ENCODE data around the gene TIAM2. TPM values are rescaled to one million over a fixed set of nuclear protein-coding genes. Genes with fewer than 3 reads are reported as not detected.

TIAM2 gene
- total RNA-seq, 1 experiment from 2014 or later, result 3.9 TPM

DNA sequence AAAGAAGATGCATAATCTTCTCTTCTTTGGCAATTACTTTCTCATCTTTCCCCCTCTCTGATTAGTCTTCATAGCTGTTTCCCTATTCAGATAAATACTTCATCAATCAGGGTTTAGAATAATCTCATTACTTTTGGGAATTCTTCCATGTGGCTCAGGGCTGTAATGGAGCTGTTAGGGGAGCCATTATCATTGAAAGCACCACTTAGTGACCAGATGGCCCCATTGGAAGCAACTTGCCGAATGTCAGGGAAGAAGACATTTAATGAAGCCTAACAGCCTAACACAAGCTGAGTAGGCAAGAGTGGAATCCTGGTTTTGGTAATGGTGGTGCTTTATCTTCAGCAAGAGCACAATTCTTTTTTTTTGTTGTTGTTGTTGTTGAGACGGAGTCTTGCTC, 45.0 kb downstream of the TIAM2 start:
- no peak for DNase-seq (ENCODE audit: low read depth, low spot score)
- in situ Hi-C loops (cut with HindIII; ENCODE audit: low pct_unique_long_range_greater_than_20kb, low sequenced_read_pairs), result no loop called here

DNA sequence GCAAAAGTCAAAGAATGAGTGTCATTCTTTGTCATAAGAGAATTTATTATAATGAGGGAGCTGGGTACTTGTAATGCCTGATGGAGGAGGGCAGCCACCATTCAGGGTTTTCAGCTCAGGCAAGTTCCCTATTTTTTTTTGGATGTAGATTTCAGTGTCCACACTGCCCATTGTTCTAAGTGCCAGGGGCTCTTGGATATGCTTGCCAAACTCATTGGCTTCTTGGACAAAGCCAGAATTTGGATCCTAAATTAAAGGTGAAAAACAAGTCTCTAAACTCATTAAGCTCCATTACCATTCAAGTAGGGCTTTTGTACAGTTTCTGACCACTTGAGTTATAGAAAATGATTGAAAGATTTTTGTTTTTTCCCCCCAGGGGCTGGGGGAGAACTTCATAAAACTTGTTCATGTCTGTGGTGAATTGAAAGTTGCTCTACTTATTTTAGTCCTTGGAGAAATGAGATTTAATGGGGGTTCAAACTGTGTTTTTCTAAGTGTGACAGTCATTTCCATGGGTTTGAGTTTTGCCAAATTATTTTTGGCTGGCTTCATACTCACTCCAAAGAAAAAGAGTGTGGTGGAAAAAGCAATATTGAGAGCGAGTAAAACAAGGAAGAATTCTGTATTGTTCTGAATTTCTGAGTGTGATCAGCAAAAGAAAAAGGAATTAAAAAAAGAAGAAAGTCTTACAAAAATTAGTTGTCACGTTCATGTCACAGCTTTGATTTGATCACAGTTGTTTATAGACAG, 46.0 kb downstream of the TIAM2 start:
- in situ Hi-C loops (cut with HindIII; ENCODE audit: low pct_unique_long_range_greater_than_20kb, low sequenced_read_pairs), result no loop called here
- DNase-seq (ENCODE audit: low read depth, low spot score), result no peak

DNA sequence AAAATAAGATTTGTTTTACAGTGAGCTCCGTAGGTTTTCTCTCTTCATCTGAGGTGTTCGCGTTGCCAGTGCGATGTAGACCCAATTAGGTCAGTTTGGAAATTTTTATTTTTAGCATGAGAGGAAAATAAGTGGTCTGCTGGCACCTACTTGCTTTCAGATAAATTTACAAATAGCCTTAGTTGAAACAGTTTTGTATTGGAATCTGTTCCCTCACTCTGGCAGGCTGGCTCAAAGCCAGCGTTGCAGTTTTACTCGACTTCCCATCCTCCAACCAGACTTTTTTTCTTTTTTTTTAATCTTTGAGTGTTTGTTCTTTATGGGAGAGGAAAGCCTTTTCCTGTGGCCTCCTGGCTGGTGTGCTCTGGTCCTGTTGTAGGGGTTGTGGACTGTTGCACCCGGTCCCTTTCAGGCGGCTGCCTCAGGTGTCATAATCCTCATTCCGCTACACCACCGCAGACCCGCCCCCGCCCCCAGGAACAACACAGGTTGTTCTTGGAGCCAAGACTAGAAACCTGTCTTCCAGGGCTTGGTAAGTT, 46.7 kb downstream of the TIAM2 start:
- no peak for DNase-seq (ENCODE audit: low read depth, low spot score)
- in situ Hi-C loops (cut with HindIII; ENCODE audit: low pct_unique_long_range_greater_than_20kb, low sequenced_read_pairs), result no loop called here

- in situ Hi-C loops (cut with HindIII; ENCODE audit: low pct_unique_long_range_greater_than_20kb, low sequenced_read_pairs), result no loop called here
- no peak for DNase-seq (ENCODE audit: low read depth, low spot score)
Observed at GRCh38 chr6:155042983-155043382, 47.9 kb downstream of the TIAM2 start.

GRCh38 chr6:155045561-155046404, 50.7 kb downstream of the TIAM2 start:
- no peak for DNase-seq (ENCODE audit: low read depth, low spot score)
- in situ Hi-C loops (cut with HindIII; ENCODE audit: low pct_unique_long_range_greater_than_20kb, low sequenced_read_pairs), result no loop called here

GRCh38 chr6:155047523-155047922, 52.4 kb downstream of the TIAM2 start:
- in situ Hi-C loops (cut with HindIII; ENCODE audit: low pct_unique_long_range_greater_than_20kb, low sequenced_read_pairs), result no loop called here

GRCh38 chr6:155050311-155050710, 55.2 kb downstream of the TIAM2 start:
- DNase-seq (ENCODE audit: low read depth, low spot score), result no peak
- in situ Hi-C loops (cut with HindIII; ENCODE audit: low pct_unique_long_range_greater_than_20kb, low sequenced_read_pairs), result no loop called here

More at GRCh38 chr6:155047523-155047922, 52.4 kb downstream of the TIAM2 start:
- no peak for DNase-seq (ENCODE audit: low read depth, low spot score)

- no peak for DNase-seq (ENCODE audit: low read depth, low spot score)
- in situ Hi-C loops (cut with HindIII; ENCODE audit: low pct_unique_long_range_greater_than_20kb, low sequenced_read_pairs), result no loop called here
Observed at GRCh38 chr6:155054491-155055250, 59.6 kb downstream of the TIAM2 start.

- DNase-seq (ENCODE audit: low read depth, low spot score), result no peak
- in situ Hi-C loops (cut with HindIII; ENCODE audit: low pct_unique_long_range_greater_than_20kb, low sequenced_read_pairs), result no loop called here
Observed at GRCh38 chr6:155055729-155056128, 60.6 kb downstream of the TIAM2 start.

- in situ Hi-C loops (cut with HindIII; ENCODE audit: low pct_unique_long_range_greater_than_20kb, low sequenced_read_pairs), result no loop called here
- no peak for DNase-seq (ENCODE audit: low read depth, low spot score)
Observed at GRCh38 chr6:155056756-155057155, 61.6 kb downstream of the TIAM2 start.

DNA sequence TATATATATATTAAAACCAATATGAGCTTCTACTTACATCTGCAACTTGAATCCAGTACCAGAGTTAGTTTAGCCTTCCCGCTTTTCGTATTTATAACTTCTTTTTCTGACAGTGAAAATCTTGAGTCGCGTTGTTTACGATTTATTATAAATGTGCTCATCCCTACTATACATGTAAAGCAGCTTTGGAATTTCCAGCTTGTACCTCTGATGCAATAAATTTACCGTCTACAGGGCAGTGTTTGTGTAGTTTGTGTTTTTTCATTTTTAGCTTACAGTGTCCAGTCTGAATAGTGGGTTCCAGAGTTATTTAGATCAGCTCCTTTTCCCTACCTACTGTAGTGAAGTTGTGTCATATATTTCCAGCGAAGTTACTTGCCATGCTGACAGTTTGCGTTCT, 66.3 kb downstream of the TIAM2 start:
- no peak for DNase-seq (ENCODE audit: low read depth, low spot score)
- in situ Hi-C loops (cut with HindIII; ENCODE audit: low pct_unique_long_range_greater_than_20kb, low sequenced_read_pairs), result no loop called here

DNA sequence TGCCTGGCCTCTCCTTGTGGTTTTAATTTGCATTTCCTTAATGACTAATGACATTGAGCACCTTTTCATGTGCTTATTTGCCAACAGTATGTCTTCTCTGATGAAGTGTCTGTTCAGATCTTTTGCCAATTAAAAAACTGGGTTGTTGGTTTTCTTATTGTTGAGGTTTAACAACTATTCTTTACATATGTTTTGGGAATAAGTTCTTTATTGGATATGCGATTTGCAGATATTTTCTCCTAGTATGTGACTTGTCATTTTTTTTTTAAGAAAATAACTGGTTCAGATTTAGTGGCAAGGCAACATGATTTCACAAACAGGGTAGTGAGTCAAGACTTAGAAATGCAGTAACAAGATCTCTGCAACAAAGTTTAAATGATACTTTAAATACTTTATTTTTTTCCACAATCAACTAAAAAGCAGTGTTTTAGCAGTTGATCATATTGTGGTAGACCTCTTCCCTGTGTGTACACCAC, 67.8 kb downstream of the TIAM2 start:
- DNase-seq (ENCODE audit: low read depth, low spot score), result no peak
- in situ Hi-C loops (cut with HindIII; ENCODE audit: low pct_unique_long_range_greater_than_20kb, low sequenced_read_pairs), result no loop called here

DNA sequence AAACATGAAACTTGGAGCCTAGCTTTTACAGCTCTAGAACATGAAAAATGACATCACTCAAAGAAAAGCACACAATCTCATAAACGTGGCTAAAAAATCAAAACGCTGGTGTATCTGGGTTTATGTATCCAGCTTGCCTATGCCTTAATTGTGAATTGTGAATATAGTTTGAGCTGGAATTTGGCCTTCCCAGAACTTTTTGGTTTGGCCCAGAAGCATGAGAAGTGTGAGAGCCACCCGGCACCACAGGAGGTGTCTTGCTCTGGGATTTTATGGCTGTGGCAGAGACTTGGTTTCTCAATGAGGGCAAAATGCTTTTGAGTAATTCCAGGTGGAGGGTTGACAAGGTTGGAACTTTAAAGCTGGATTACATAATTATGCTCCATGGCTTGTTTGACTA, 69.2 kb downstream of the TIAM2 start:
- in situ Hi-C loops (cut with HindIII; ENCODE audit: low pct_unique_long_range_greater_than_20kb, low sequenced_read_pairs), result no loop called here

DNA sequence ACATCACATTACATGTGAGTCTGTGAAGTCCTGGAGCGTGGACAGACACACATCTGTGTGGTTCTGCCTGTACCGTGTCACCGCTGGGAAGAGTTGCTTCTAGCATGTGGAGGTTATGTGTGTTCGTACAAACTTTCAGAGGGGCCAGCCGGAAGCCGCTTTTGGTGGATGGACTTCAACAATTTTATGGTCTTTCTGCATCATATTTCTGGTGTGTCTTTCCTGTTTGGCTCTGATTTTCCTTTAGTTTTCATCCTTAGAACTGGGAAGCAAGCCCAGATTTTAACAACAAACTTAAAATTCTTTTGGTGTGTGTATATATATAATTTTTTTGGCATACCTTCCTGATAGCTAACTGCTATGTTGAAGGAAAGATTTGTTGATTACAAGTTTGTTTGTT, 71.2 kb downstream of the TIAM2 start:
- in situ Hi-C loops (cut with HindIII; ENCODE audit: low pct_unique_long_range_greater_than_20kb, low sequenced_read_pairs), result no loop called here
- no peak for DNase-seq (ENCODE audit: low read depth, low spot score)

More for the DNA sequence above, 69.2 kb downstream of the TIAM2 start:
- no peak for DNase-seq (ENCODE audit: low read depth, low spot score)

- in situ Hi-C loops (cut with HindIII; ENCODE audit: low pct_unique_long_range_greater_than_20kb, low sequenced_read_pairs), result no loop called here
- DNase-seq (ENCODE audit: low read depth, low spot score), result no peak
Observed at GRCh38 chr6:155066921-155067680, 72.0 kb downstream of the TIAM2 start.

- in situ Hi-C loops (cut with HindIII; ENCODE audit: low pct_unique_long_range_greater_than_20kb, low sequenced_read_pairs), result no loop called here
- no peak for DNase-seq (ENCODE audit: low read depth, low spot score)
Observed at GRCh38 chr6:155067956-155068615, 73.0 kb downstream of the TIAM2 start.

DNA sequence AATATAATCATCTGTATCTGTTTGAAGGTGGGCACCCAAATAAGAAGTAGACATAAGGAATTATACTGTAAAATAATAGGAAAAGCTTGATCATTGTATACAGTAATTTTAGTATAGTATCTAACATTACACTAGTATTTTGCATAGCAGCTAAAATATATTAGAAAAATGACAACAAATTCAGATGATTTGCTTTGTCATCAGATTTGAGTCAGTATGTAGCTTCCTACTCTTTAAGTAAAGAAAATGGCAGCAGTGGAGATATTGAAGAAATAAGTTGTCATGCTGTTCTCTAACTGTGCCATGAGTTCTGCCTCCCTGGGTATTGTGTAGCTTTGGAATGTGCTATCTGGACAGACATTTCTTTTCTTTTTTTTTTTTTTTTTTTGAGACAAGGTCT, 74.4 kb downstream of the TIAM2 start:
- in situ Hi-C loops (cut with HindIII; ENCODE audit: low pct_unique_long_range_greater_than_20kb, low sequenced_read_pairs), result no loop called here

More for the DNA sequence above, 74.4 kb downstream of the TIAM2 start:
- no peak for DNase-seq (ENCODE audit: low read depth, low spot score)

Measured in SK-MEL-5 (cell line).